GM10266 (cell line): ENCODE data around the gene RTN4R.

Experiments used
- DNase-seq: peaks from one replicate; pipeline ENCODE4 v3.0.0; 2012; ENCODE audit errors: extremely low spot score
- CTCF ChIP-seq: IDR thresholded peaks from 2 replicates; pipeline ENCODE4 v1.5.1; 2012; ENCODE audit warnings: mild to moderate bottlenecking, low read depth; ENCODE audit not compliant: control insufficient read depth, insufficient read depth; ENCODE audit errors: missing control alignments

Gene RTN4R

GRCh38 chr22:20296598-20296997 is 28.5 kb upstream of the RTN4R start:
- TF ChIP-seq CTCF, result no peak
- no peak for DNase-seq

- DNase-seq, result no peak
- TF ChIP-seq CTCF, result no peak
Observed at GRCh38 chr22:20295262-20296064, 27.3 kb upstream of the RTN4R start.

GRCh38 chr22:20292673-20293232 is 24.6 kb upstream of the RTN4R start:
- no peak for DNase-seq
- TF ChIP-seq CTCF, result no peak

GRCh38 chr22:20292108-20292507 is 24.0 kb upstream of the RTN4R start:
- no peak for DNase-seq
- no peak for TF ChIP-seq CTCF

- no peak for TF ChIP-seq CTCF
Observed at GRCh38 chr22:20291604-20292063, 23.5 kb upstream of the RTN4R start.

GRCh38 chr22:20291249-20291586 is 23.1 kb upstream of the RTN4R start:
- TF ChIP-seq CTCF, result no peak
- no peak for DNase-seq

More at GRCh38 chr22:20291604-20292063, 23.5 kb upstream of the RTN4R start:
- DNase-seq, result no peak

GRCh38 chr22:20290578-20291248 is 22.6 kb upstream of the RTN4R start:
- no peak for DNase-seq
- no peak for TF ChIP-seq CTCF
